OCI-LY1 (cell line): ENCODE data around the gene CYP3A4.
"Not testable (repeated sequence)": the region's sequence is repeated elsewhere in the genome, so short reads cannot be mapped to it uniquely, and the experiment has no call there.

Experiments used
- H2AFZ ChIP-seq: fragments of 200-600 bp; sonication (generic), shearing (Covaris generic); 2 replicates; pipeline ENCODE4 v1.6.0; 2014; ENCODE audit warnings: antibody characterized with exemption, mild to moderate bottlenecking, low read length
- H3F3A ChIP-seq: fragments of 200-600 bp; sonication (generic), shearing (Covaris generic); 2 replicates; pipeline ENCODE4 v1.6.0; 2014; ENCODE audit warnings: mild to moderate bottlenecking, antibody characterized with exemption, low read length, moderate library complexity; ENCODE audit not compliant: insufficient read depth
- H3K27ac ChIP-seq: fragments of 200-600 bp; sonication (generic); 2 replicates; pipeline ENCODE4 v1.5.1; 2014; ENCODE audit warnings: low read length, mixed run types, mild to moderate bottlenecking, low read depth; ENCODE audit not compliant: poor library complexity, severe bottlenecking
- H3K27me3 ChIP-seq: fragments of 200-600 bp; sonication (generic); 2 replicates; pipeline ENCODE4 v1.6.0; 2014; ENCODE audit warnings: antibody characterized with exemption, mild to moderate bottlenecking, low read length, moderate library complexity; ENCODE audit not compliant: insufficient read depth
- H3K36me3 ChIP-seq: fragments of 200-600 bp; sonication (generic); 2 replicates; pipeline ENCODE4 v1.6.1; 2014; ENCODE audit warnings: mild to moderate bottlenecking, antibody characterized with exemption, low read length, moderate library complexity, mixed read lengths; ENCODE audit not compliant: insufficient read depth
- H3K4me1 ChIP-seq: fragments of 200-600 bp; sonication (generic); 2 replicates; pipeline ENCODE4 v1.5.1; 2014; ENCODE audit warnings: mild to moderate bottlenecking, low read length, moderate library complexity; ENCODE audit not compliant: insufficient read depth, severe bottlenecking
- H3K4me2 ChIP-seq: fragments of 200-600 bp; sonication (generic), shearing (Covaris generic); 2 replicates; pipeline ENCODE4 v1.6.1; 2014; ENCODE audit warnings: low read length
- H3K4me3 ChIP-seq: fragments of 200-600 bp; sonication (generic); 2 replicates; pipeline ENCODE4 v1.5.1; 2014; ENCODE audit warnings: low read length, low read depth, mild to moderate bottlenecking, mixed read lengths; ENCODE audit not compliant: poor library complexity, severe bottlenecking
- H3K79me2 ChIP-seq: fragments of 200-600 bp; shearing (Covaris generic); 2 replicates; pipeline ENCODE4 v1.6.1; 2016; ENCODE audit warnings: mixed run types, low read length, mixed read lengths; ENCODE audit not compliant: insufficient read depth
- H3K9ac ChIP-seq: fragments of 200-600 bp; sonication (generic), shearing (Covaris generic); 2 replicates; pipeline ENCODE4 v1.6.1; 2014; ENCODE audit warnings: mild to moderate bottlenecking, low read length, mixed read lengths
- H3K9me2 ChIP-seq: fragments of 200-600 bp; sonication (generic), shearing (Covaris generic); 2 replicates; pipeline ENCODE4 v1.6.1; 2014; ENCODE audit warnings: low read depth, mild to moderate bottlenecking, low read length, mixed read lengths
- H3K9me3 ChIP-seq: fragments of 200-600 bp; shearing (Covaris generic); 2 replicates; pipeline ENCODE4 v1.6.1; 2014; ENCODE audit warnings: low read length, mixed read lengths
- H4K20me1 ChIP-seq: fragments of 200-600 bp; sonication (generic), shearing (Covaris generic); 2 replicates; pipeline ENCODE4 v1.6.0; 2016; ENCODE audit warnings: mild to moderate bottlenecking, low read length; ENCODE audit not compliant: insufficient read depth
- CTCF ChIP-seq: fragments of 200-600 bp; sonication (generic), shearing (Covaris generic); IDR thresholded peaks from 2 replicates; pipeline ENCODE4 v1.5.1; 2017; ENCODE audit warnings: mild to moderate bottlenecking, antibody characterized with exemption, low read length, moderate library complexity, mixed read lengths
- EZH2 ChIP-seq: fragments of 200-600 bp; sonication (generic), shearing (Covaris generic); IDR thresholded peaks from 2 replicates; pipeline ENCODE4 v1.8.0; 2017; ENCODE audit warnings: borderline replicate concordance, mixed run types, mild to moderate bottlenecking, antibody characterized with exemption, low read length, moderate library complexity, mixed read lengths

The CYP3A4 gene

GRCh38 chr7:99806839-99807478 lies 23.0 kb upstream of the CYP3A4 start:
- Histone ChIP-seq H3K4me3 (no peak overlapping the region), H4K20me1 (no peaks in the 10 kb centered on the region), H3K9ac (no peak overlapping the region), H3K27me3 (no peaks in the 10 kb centered on the region; the same call in 1 of the 2 replicates), H3K36me3 (no peaks in the 10 kb centered on the region), H3K27ac (no peak overlapping the region), H2AFZ (no peak overlapping the region), H3K9me3 (peaks cover 10% of the 10 kb centered on the region), H3K9me2 (no peaks in the 10 kb centered on the region), H3K4me2 (no peak overlapping the region), H3K79me2 (no peaks in the 10 kb centered on the region), H3F3A (no peaks in the 10 kb centered on the region), H3K4me1 (no peaks in the 10 kb centered on the region)
- TF ChIP-seq CTCF: no peak
- TF ChIP-seq EZH2: no peak

- Histone ChIP-seq H3K79me2 (no peaks in the 10 kb centered on the region), H3K4me3 (no peak overlapping the region), H3K4me2 (no peak overlapping the region), H3K9me3 (peaks cover 10% of the 10 kb centered on the region), H3K9ac (no peak overlapping the region), H3K9me2 (no peaks in the 10 kb centered on the region), H3K27me3 (no peaks in the 10 kb centered on the region; the same call in 1 of the 2 replicates), H3K27ac (no peak overlapping the region), H4K20me1 (no peaks in the 10 kb centered on the region), H2AFZ (no peak overlapping the region), H3K36me3 (no peaks in the 10 kb centered on the region), H3F3A (no peaks in the 10 kb centered on the region), H3K4me1 (no peaks in the 10 kb centered on the region)
- no peak for TF ChIP-seq EZH2
- no peak for TF ChIP-seq CTCF
Observed at GRCh38 chr7:99805641-99806040, 21.7 kb upstream of the CYP3A4 start.

- H3K79me2 ChIP-seq, H3K27me3 ChIP-seq, H3K4me3 ChIP-seq, H3K9me3 ChIP-seq, H3K4me2 ChIP-seq, H3K36me3 ChIP-seq, H3K9me2 ChIP-seq, H2AFZ ChIP-seq, H3K27ac ChIP-seq, H4K20me1 ChIP-seq, H3K4me1 ChIP-seq, H3K9ac ChIP-seq, H3F3A ChIP-seq: not testable (repeated sequence)
Observed at GRCh38 chr7:99803118-99803517, 19.1 kb upstream of the CYP3A4 start.

- not testable (repeated sequence) for H4K20me1 ChIP-seq, H3K4me2 ChIP-seq, H3K36me3 ChIP-seq, H3K9me3 ChIP-seq, H2AFZ ChIP-seq, H3K4me1 ChIP-seq, H3K27ac ChIP-seq, H3K4me3 ChIP-seq, H3K27me3 ChIP-seq, H3F3A ChIP-seq, H3K9ac ChIP-seq, H3K79me2 ChIP-seq, H3K9me2 ChIP-seq
Observed at GRCh38 chr7:99801407-99801806, 17.4 kb upstream of the CYP3A4 start.
